AG04449 (cell line): ENCODE measurements around the gene ACP2.
A peak's percentile ranks its signal among the peaks of the same experiment; 100 is the strongest.

Experiments
- CTCF ChIA-PET: fragments of 350-600 bp; formaldehyde crosslinking; extraction: SDS; loops from one replicate; lab custom pipeline; 2021; ENCODE audit warnings: antibody characterized with exemption; lab: Yijun Ruan, JAX
- POLR2A ChIA-PET: fragments of 400-600, 350-600 bp; formaldehyde crosslinking; extraction: SDS; loops from one replicate; lab custom pipeline; 2020; ENCODE audit warnings: antibody characterized with exemption, inconsistent platforms; lab: Yijun Ruan, JAX
- DNase-seq: peaks from one replicate; pipeline ENCODE4 v3.0.0-alpha.2; 2010; ENCODE audit warnings: low read depth, low spot score
- H3K4me3 ChIP-seq: 2 replicates; pipeline ENCODE4 v1.5.1; 2011; ENCODE audit warnings: low read depth, mild to moderate bottlenecking, control low read depth, low read length
- CTCF ChIP-seq: IDR thresholded peaks from one replicate; pipeline ENCODE4 v1.5.1; 2011; ENCODE audit warnings: mild to moderate bottlenecking, moderate library complexity, low read length, control low read depth, inconsistent platforms; ENCODE audit not compliant: insufficient read depth; ENCODE audit errors: missing control alignments

ACP2 gene

GRCh38 chr11:47270331-47271271 lies 22.0 kb upstream of the ACP2 start:
- DNase-seq, result no peak
- ChIA-PET CTCF (interaction anchor here (0.6 to 5.8 kb wide), 13 partner anchors 12 to 108 kb away, joined by 3 to 41 read pairs (median 4); partner anchors contain the start of gene NR1H3), POLR2A (interaction anchor here (1.2 kb wide), 1 partner anchor 85 kb away, joined by 3 read pairs; no protein-coding TSS in a partner anchor)
- TF ChIP-seq CTCF, result peak; percentile 1
- H3K4me3 ChIP-seq, result peak overlapping the region; percentile 75

- no peak for TF ChIP-seq CTCF
- ChIA-PET POLR2A (no interaction called here), CTCF (interaction anchor here (3.5 to 5.8 kb wide), 3 partner anchors 11 to 90 kb away, joined by 10 to 41 read pairs (median 15); partner anchors contain the start of gene NR1H3)
- peak within 1 kb of the TSS; percentile 75 for H3K4me3 ChIP-seq
- no peak for DNase-seq
Measured at GRCh38 chr11:47269829-47270305, 21.3 kb upstream of the ACP2 start, which contains the start of gene MADD. Gene MADD, plus strand, starts transcription at chr11:47270133.

GRCh38 chr11:47269002-47269828 lies 20.6 kb upstream of the ACP2 start:
- ChIA-PET POLR2A (no interaction called here), CTCF (interaction anchor here (2.2 to 5.8 kb wide), 5 partner anchors 10 to 91 kb away, joined by 6 to 41 read pairs (median 15); partner anchors contain the start of gene NR1H3)
- DNase-seq, result peak; percentile 44
- peak; percentile 11 for TF ChIP-seq CTCF
- peak overlapping the region; percentile 75 for H3K4me3 ChIP-seq

GRCh38 chr11:47268448-47269001 lies 19.9 kb upstream of the ACP2 start:
- H3K4me3 ChIP-seq, result peak overlapping the region; percentile 30
- TF ChIP-seq CTCF, result no peak
- DNase-seq, result no peak
- POLR2A ChIA-PET, result no interaction called here
- CTCF ChIA-PET, result interaction anchor here (1.1 to 4.3 kb wide), 5 partner anchors 10 to 92 kb away, joined by 3 to 38 read pairs (median 4); partner anchors contain the start of genes ARFGAP2 and NR1H3

- no peak for DNase-seq
- CTCF ChIA-PET, result interaction anchor here (1.1 to 4.3 kb wide), 5 partner anchors 9 to 91 kb away, joined by 3 to 38 read pairs (median 4); partner anchors contain the start of genes ARFGAP2 and NR1H3
- POLR2A ChIA-PET, result no interaction called here
- TF ChIP-seq CTCF, result no peak
- H3K4me3 ChIP-seq, result no peak overlapping the region
Measured at GRCh38 chr11:47267876-47268275, 19.3 kb upstream of the ACP2 start.
